CD14-positive monocyte (primary cell): ENCODE results near the gene NFIC. TPM values are rescaled to one million over a fixed set of nuclear protein-coding genes. Genes with fewer than 3 reads are reported as not detected.

Experiments used
- DNase-seq, 3 donors: peaks; one replicate each; pipeline ENCODE4 v3.0.0-alpha.2; 2011 to 2022
- H2AFZ ChIP-seq: 2 replicates; pipeline ENCODE4 v1.6.0; 2012; ENCODE audit warnings: mild to moderate bottlenecking, low read depth, low read length, inconsistent platforms; ENCODE audit not compliant: insufficient read depth, poor library complexity, severe bottlenecking
- H3K27ac ChIP-seq, 2 donors: 1 replicate in 1 of 2; 2 replicates in 1 of 2; pipeline ENCODE4 v1.5.1; 2012 to 2013; ENCODE audit warnings: low read length in 2 of 2, control low read depth in 1 of 2, inconsistent platforms in 1 of 2, low read depth in 1 of 2, mild to moderate bottlenecking in 1 of 2
- H3K27me3 ChIP-seq, 2 donors: one replicate each; pipeline versions ENCODE4 v1.6.0 to v1.6.1; 2011 to 2013; ENCODE audit warnings: low read length in 2 of 2; ENCODE audit not compliant: control insufficient read depth in 2 of 2, insufficient read depth in 2 of 2
- H3K36me3 ChIP-seq, 2 donors: replicated peaks in 1 of 2; 1 replicate in 1 of 2; 2 replicates in 1 of 2; pipeline versions ENCODE4 v1.5.1 to v1.6.1; 2012 to 2013; ENCODE audit warnings: low read length in 2 of 2, control low read depth in 1 of 2, inconsistent platforms in 1 of 2, mild to moderate bottlenecking in 1 of 2; ENCODE audit not compliant: insufficient read depth in 2 of 2, control insufficient read depth in 1 of 2
- H3K4me1 ChIP-seq, 2 donors: 1 replicate in 1 of 2; 2 replicates in 1 of 2; pipeline versions ENCODE4 v1.5.1 to v1.6.1; 2012 to 2013; ENCODE audit warnings: low read length in 2 of 2, control low read depth in 1 of 2, inconsistent platforms in 1 of 2, mild to moderate bottlenecking in 1 of 2, moderate library complexity in 1 of 2; ENCODE audit not compliant: insufficient read depth in 2 of 2, control insufficient read depth in 1 of 2
- H3K4me2 ChIP-seq: replicated peaks from 2 replicates; pipeline ENCODE3; 2012; ENCODE audit warnings: low read length, moderate library complexity, mild to moderate bottlenecking; ENCODE audit not compliant: poor library complexity, severe bottlenecking; ENCODE audit errors: extremely low read depth
- H3K4me3 ChIP-seq, 3 experiments: fragments of 200-600 bp in 1 of 3; sonication (generic) in 1 of 3; replicated peaks in 1 of 3; 1 replicate in 2 of 3; 2 replicates in 1 of 3; pipeline ENCODE4 v1.5.1; 2011 to 2013; ENCODE audit warnings: low read length in 3 of 3, mild to moderate bottlenecking in 3 of 3, control low read depth in 2 of 3, low read depth in 2 of 3, inconsistent platforms in 1 of 3, moderate library complexity in 1 of 3
- H3K79me2 ChIP-seq: 2 replicates; pipeline ENCODE4 v1.6.0; 2012; ENCODE audit warnings: mild to moderate bottlenecking, control low read depth, inconsistent platforms, low read length, moderate library complexity; ENCODE audit not compliant: insufficient read depth
- H3K9ac ChIP-seq: 2 replicates; pipeline ENCODE4 v1.6.0; 2017; ENCODE audit warnings: low read length, mild to moderate bottlenecking; ENCODE audit not compliant: insufficient read depth, poor library complexity, severe bottlenecking
- H3K9me3 ChIP-seq, 2 donors: replicated peaks in 1 of 2; 1 replicate in 1 of 2; 2 replicates in 1 of 2; pipeline versions ENCODE4 v1.5.1 to v1.6.1; 2012 to 2013; ENCODE audit warnings: low read length in 2 of 2, control low read depth in 1 of 2; ENCODE audit not compliant: control insufficient read depth in 1 of 2, insufficient read depth in 1 of 2
- H4K20me1 ChIP-seq: 2 replicates; pipeline ENCODE4 v1.6.0; 2012; ENCODE audit warnings: mild to moderate bottlenecking, low read length, control low read depth, moderate library complexity; ENCODE audit not compliant: insufficient read depth
- H3K27ac Mint-ChIP-seq, 7 donors: one replicate each; pipeline ENCODE4 v1.8.0; 2020; ENCODE audit warnings: mild to moderate bottlenecking in 7 of 7, mixed read lengths in 7 of 7, moderate library complexity in 6 of 7, inconsistent platforms in 2 of 7
- H3K27me3 Mint-ChIP-seq, 3 donors: one replicate each; pipeline ENCODE4 v1.8.0; 2021 to 2022; ENCODE audit warnings: low read depth in 3 of 3, mild to moderate bottlenecking in 3 of 3, mixed read lengths in 3 of 3, moderate library complexity in 3 of 3, inconsistent platforms in 1 of 3
- H3K36me3 Mint-ChIP-seq, 2 donors: one replicate each; pipeline ENCODE4 v1.8.0; 2020; ENCODE audit warnings: mixed read lengths in 2 of 2, inconsistent platforms in 1 of 2, mild to moderate bottlenecking in 1 of 2
- H3K4me1 Mint-ChIP-seq: one replicate; pipeline ENCODE4 v1.8.0; 2020; ENCODE audit warnings: mild to moderate bottlenecking, mixed read lengths
- H3K4me3 Mint-ChIP-seq, 2 donors: one replicate each; pipeline ENCODE4 v1.8.0; 2020; ENCODE audit warnings: mild to moderate bottlenecking in 2 of 2, mixed read lengths in 2 of 2, moderate library complexity in 1 of 2
- H3K9me3 Mint-ChIP-seq, 7 donors: one replicate each; pipeline ENCODE4 v1.8.0; 2020 to 2022; ENCODE audit warnings: mixed read lengths in 7 of 7, mild to moderate bottlenecking in 6 of 7, moderate library complexity in 6 of 7, inconsistent platforms in 2 of 7
- CTCF ChIP-seq: fragments of 200-600 bp; IDR thresholded peaks from one replicate; pipeline ENCODE4 v1.8.0; 2022; ENCODE audit warnings: antibody characterized with exemption, mild to moderate bottlenecking
- WGBS: methylation state at CpG from one replicate; pipeline ENCODE4 v1.1.5; 2013; ENCODE audit warnings: missing lambda C conversion rate; ENCODE audit not compliant: insufficient coverage; 5-methylcytosine and 5-hydroxymethylcytosine counted together
- intact Hi-C, 2 donors: fragments of 100-400 bp; cut with micrococcal nuclease; formaldehyde crosslinking; loops; one replicate each; pipeline versions ENCODE4 v1.15.0 to v1.15.1; 2023
- polyA plus RNA-seq, 3 donors: library from polyadenylated mRNA; depleted of rRNA in 1 of 3; unstranded in 2 of 3; stranded (reverse) in 1 of 3; fragments of 300-500 nt in 2 of 3; fragments of >200 nt in 1 of 3; fragmentation: Illumina TruSeq in 2 of 3; gene quantifications; 1 replicate in 2 of 3; 2 replicates in 1 of 3; pipeline ENCODE4 v1.2.3, GENCODE V29; 2012 to 2021

The NFIC gene
- polyA plus RNA-seq, 3 donors = 7.0 to 13.8 (median 11.5) TPM

- H3K9me3 Mint-ChIP-seq = peaks cover 0 to 2% (median 0%) of the 10 kb centered on the region in 7 donors
Measured at GRCh38 chr19:3366753-3367627, 607 bp downstream of the NFIC start.

More at GRCh38 chr19:3366753-3367627, 607 bp downstream of the NFIC start:
- Histone ChIP-seq H3K79me2 (peaks cover 95% of the 10 kb centered on the region), H3K4me1 (peaks cover 46 to 60% of the 10 kb centered on the region in 2 donors), H3K9ac (peak overlapping the region; percentile 77), H3K36me3 (no peaks in the 10 kb centered on the region), H3K27ac (peak overlapping the region; percentile 73 to 79), H3K27me3 (no peaks in the 10 kb centered on the region), H3K4me2 (peak overlapping the region; percentile 98), H3K9me3 (no peaks in the 10 kb centered on the region), H3K4me3 (peak overlapping the region; percentile 90 to 94 (median 93)), H2AFZ (peak overlapping the region; percentile 64), H4K20me1 (peaks cover 54% of the 10 kb centered on the region)
- DNase-seq = no peak
- intact Hi-C loops = no loop called here
- Mint-ChIP-seq H3K27me3 (no peaks in the 10 kb centered on the region), H3K4me1 (peaks cover 61% of the 10 kb centered on the region), H3K4me3 (peak overlapping the region; percentile 84 to 90), H3K27ac (peak overlapping the region in 6 of 7 donors; percentile 45 to 88 (median 70)), H3K36me3 (peaks cover 3 to 9% of the 10 kb centered on the region in 2 donors)
- 0% methylated on average over 14 of the region's 65 CpGs for WGBS
- no peak for TF ChIP-seq CTCF
